DMS114 treated with DMSO at 0.1 percent for 48 hours (cell line): ENCODE measurements around the gene ANKRD10.

Experiments
- DNase-seq: peaks from one replicate; lab custom pipeline; 2025; ENCODE audit not compliant: unreplicated experiment; lab: John Stamatoyannopoulos, UW

The ANKRD10 gene

GRCh38 chr13:110944968-110945927 lies 30.4 kb upstream of the ANKRD10 start:
- no peak for DNase-seq

DNA sequence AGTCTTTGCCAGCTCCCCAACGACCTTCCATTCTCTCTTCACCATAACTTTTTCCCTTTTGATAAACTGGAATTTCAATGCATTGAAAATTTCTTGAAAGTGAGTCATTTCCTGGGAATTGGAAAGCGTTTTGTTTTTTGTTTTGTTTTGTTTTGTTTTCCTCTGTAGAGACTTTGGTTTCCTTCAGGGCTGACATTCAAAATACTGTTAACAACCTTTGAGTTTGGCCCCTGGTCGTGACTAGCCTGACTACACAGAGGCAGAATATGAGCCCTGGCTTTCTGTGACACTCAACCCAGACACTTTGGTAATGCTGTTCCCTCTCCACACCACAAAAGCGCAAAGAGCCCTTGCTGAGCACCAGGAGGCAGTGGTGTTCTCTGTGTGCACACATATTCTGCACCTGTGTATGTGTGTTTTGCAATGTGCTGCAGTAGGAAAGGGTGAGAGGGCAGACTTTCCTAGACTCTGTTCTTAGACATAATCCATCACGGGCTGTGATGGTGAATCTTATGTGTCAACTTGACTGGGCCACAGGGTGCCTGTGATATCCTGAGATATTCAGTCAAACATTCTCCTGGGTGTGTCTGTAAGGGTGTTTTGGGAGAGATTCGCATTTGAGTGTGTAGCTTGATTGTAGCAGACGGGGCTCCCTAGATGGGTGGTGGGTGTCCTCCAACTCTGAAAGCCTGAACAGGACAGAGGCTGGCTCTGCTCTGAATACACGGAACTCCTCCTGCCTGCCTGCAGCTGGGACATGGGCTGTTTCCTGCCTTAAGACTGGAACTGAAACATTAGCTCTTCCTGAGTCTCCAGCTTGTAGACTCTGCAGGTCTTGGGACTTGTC lies 29.5 kb upstream of the ANKRD10 start:
- DNase-seq, result no peak

DNA sequence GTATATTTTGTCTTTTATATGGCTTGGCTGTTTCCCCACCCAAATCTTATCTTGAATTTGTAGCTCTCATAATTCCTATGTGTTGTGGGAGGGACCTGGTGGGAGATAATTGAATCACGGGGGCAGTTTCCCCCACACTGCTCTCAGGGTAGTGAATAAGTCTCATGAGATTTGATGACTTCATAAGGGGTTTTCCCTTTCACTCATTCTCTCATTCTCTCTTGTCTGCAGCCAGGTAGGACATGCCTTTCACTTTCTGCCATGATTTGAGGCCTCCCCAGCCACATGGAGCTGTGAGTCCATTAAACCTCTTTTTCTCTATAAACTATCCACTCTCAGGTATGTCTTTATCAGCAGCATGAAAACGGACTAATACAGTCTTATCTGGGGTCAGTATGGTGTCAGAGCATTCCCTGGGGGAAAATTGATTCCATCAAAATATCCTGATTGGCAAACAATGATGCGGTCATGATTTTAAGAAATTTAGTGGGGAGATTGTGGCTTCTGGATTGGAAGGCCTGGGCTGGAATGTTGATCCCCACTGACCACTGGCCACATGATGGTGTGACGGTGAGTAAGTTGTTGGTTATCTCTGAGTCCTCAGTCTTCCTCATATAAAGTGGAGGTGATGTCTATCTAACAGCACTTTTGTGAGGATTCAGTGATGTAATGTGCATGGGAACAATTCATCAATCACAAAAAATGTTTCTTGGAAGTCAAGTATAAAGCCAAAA lies 27.5 kb upstream of the ANKRD10 start:
- DNase-seq, result no peak

GRCh38 chr13:110938662-110939421 lies 24.0 kb upstream of the ANKRD10 start:
- no peak for DNase-seq

DNA sequence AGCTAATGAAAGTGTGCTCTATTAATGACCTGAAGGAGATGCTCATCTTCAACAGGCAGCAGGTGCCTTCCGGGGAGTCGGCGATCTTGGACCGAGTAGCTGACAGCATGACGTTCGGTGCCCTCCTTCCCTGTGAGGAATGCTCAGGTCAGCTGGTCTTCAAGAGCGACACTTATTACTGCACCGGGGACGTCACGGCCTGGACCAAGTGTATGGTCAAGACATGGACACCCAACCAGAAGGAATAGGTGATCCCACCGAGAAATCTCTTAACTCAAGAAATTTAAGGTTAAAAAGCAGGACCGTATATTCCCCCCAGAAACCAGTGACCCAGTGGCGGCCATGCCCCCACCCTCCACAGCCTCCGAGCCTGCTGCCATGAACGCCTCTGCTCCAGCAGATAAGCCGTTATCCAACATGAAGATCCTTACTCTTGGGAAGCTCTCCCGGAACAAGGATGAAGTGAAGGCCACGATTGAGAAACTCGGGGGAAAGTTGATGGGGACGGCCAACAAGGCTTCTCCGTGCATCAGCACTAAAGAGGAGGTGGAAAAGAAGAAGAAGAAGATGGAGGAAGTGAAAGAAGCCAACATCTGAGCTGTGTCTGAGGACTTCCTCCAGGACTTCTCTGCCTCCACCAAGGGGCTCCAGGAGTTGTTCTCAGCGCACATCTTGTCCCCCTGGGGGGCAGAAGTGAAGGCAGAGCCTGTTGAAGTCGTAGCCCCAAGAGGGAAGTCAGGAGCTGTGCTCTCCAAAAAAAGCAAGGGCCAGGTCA lies 22.8 kb upstream of the ANKRD10 start:
- DNase-seq, result no peak

DNA sequence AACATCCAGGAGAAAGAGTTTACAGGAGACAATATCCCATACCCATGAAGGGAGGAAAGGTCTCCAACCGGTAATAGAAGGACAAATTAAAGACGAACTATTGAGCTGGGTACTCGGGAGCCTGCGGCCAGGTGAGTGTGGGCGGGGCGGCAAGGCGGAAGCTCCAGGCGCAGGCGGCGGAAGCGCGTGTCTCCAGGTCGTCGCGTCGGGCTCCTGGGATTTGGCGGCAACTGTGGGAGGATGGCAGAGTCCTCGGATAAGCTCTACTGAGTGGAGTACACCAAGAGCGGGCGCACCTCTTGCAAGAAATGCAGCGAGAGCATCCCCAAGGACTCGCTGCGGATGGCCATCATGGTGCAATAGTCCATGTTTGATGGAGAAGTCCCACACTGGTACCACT lies 21.6 kb upstream of the ANKRD10 start:
- DNase-seq, result no peak

DNA sequence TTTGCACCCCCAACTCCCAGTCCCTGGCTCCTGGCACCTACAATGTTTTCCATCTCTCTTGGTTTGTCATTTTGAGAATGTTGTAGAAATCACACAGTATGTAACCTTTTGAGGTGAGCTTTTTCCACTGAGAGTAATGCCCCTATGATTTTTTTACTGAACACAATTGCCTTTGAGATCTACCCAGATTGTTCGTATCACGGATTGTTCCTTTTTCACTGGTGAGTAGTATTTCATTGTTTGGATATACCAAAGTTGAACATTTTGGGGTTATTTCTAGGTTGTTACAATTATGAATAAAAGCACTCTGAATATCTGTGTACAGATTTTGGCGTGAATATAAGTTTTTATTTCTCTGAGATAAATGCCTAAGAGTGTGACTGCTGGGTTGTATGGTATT lies 17.7 kb upstream of the ANKRD10 start:
- DNase-seq, result no peak

GRCh38 chr13:110929104-110929777 lies 14.4 kb upstream of the ANKRD10 start:
- no peak for DNase-seq

DNA sequence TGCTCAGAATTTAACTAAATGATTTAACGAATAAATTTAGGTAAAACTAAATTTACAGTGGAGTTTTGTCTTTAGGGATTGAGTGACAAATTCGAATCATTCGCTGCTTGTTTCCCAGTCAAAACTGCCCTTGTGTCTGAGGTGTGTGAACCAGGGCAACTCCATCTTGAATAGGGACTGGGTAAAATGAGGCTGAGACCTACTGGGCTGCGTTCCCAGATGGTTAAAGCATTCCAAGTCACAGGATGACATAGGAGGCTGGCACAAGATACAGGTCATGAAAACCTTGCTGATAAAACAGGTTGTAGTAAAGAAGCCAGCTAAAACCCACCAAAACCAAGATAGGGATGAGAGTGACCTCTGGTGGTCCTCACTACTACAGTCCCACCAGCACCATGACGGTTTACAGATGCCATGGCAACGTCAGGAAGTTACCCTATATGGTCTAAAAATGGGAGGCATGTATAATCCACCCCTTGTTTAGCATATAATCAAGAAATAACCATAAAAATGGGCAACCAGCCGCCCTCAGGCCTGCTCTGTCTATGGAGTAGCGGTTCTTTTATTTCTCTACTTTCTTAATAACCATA lies 10.2 kb upstream of the ANKRD10 start:
- DNase-seq, result no peak

- DNase-seq, result no peak
Measured at GRCh38 chr13:110924639-110924934, 9.7 kb upstream of the ANKRD10 start.

GRCh38 chr13:110923777-110924638 lies 9.1 kb upstream of the ANKRD10 start:
- DNase-seq, result no peak

DNA sequence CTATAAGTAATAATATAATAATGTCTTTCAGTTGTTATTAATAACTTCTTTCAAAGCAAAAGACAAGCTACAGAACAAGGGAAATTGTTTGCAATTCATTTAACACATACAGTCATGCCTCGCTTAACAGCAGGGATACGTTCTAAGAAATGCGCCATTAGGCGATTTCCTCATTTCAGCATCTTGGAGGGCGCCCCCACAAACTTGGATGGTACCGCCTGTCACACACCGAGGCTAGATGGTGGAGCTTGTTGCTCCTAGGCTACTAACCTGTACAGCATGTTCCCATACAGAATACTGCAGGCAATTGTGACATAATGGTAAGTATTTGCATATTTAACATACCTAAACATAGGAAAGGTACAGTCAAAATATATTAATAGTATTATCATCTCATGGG lies 8.2 kb upstream of the ANKRD10 start:
- no peak for DNase-seq

DNA sequence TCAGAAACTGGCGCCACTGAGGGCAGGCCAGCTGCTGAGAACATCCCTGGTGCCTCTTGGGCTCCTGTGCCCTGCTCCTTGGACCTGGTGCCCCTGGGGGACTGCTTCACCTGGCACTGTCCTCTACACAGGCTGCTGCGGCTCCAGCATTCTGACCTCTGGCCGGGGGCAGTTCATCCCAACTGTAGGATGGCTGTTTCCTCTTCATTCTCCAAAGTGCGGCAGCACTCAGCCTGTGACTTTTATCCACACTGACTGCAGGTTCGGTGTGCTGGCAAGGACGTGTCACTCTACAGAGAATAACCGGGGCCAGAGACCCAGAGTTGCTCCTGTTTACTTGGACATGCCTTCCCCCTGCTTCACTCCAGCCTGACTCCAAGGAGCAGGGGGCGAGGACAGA lies 7.6 kb upstream of the ANKRD10 start:
- DNase-seq, result no peak

- no peak for DNase-seq
Measured at GRCh38 chr13:110921695-110922094, 6.8 kb upstream of the ANKRD10 start.

- DNase-seq, result no peak
Measured at GRCh38 chr13:110921209-110921608, 6.3 kb upstream of the ANKRD10 start.

- DNase-seq, result no peak
Measured at GRCh38 chr13:110920038-110920437, 5.2 kb upstream of the ANKRD10 start.

- no peak for DNase-seq
Measured at GRCh38 chr13:110916301-110917142, 1.7 kb upstream of the ANKRD10 start.
